Body of pancreas (tissue), 4 donors: ENCODE measurements around the gene ZCCHC2. TPM values are rescaled to one million over a fixed set of nuclear protein-coding genes. Genes with fewer than 3 reads are reported as not detected.

ENCODE experiments used
- ATAC-seq: fragments of 150-250 bp; one replicate; pipeline ENCODE4 v1.9.1; 2016
- DNase-seq, 4 donors: peaks; one replicate each; pipeline ENCODE4 v3.0.0-alpha.2; 2019
- H3K27ac ChIP-seq, 4 donors: fragments of 200-600 bp; sonication (generic); 1 replicate in 3 of 4; 2 replicates in 1 of 4; pipeline versions ENCODE4 v1.5.1 to v1.6.1; 2016 to 2019; ENCODE audit warnings: mild to moderate bottlenecking in 1 of 4, mixed read lengths in 1 of 4, moderate library complexity in 1 of 4
- H3K27me3 ChIP-seq, 2 donors: fragments of 200-600 bp; sonication (generic); one replicate each; pipeline ENCODE4 v1.6.0; 2016; ENCODE audit warnings: mild to moderate bottlenecking in 1 of 2
- H3K36me3 ChIP-seq, 2 donors: fragments of 200-600 bp; sonication (generic); replicated peaks in 1 of 2; 2 replicates each; pipeline ENCODE4 v1.5.1; 2016; ENCODE audit warnings: low read depth in 2 of 2; ENCODE audit not compliant: insufficient read depth in 1 of 2
- H3K4me1 ChIP-seq: fragments of 200-600 bp; sonication (generic); one replicate; pipeline ENCODE4 v1.6.0; 2016
- H3K4me3 ChIP-seq, 2 donors: fragments of 200-600 bp; sonication (generic); 1 replicate in 1 of 2; 2 replicates in 1 of 2; pipeline ENCODE4 v1.5.1; 2016 to 2019
- H3K9me3 ChIP-seq, 3 donors: fragments of 200-600 bp; sonication (generic); 1 replicate in 2 of 3; 2 replicates in 1 of 3; pipeline ENCODE4 v1.5.1; 2016
- CTCF ChIP-seq, 7 experiments: fragments of 450-650 bp in 4 of 7; fragments of 200-600 bp in 3 of 7; sonication (generic) in 3 of 7; IDR thresholded peaks; one replicate each; pipeline ENCODE4 v1.5.1; 2016 to 2019; ENCODE audit warnings: antibody characterized with exemption in 7 of 7
- POLR2A ChIP-seq, 3 donors: fragments of 450-650 bp; IDR thresholded peaks; one replicate each; pipeline ENCODE4 v1.6.1; 2016; ENCODE audit warnings: antibody characterized with exemption in 3 of 3, mild to moderate bottlenecking in 2 of 3
- WGBS, 2 donors: methylation state at CpG; one replicate each; pipeline ENCODE4 v1.1.5; 2017; 5-methylcytosine and 5-hydroxymethylcytosine counted together
- intact Hi-C: fragments of 100-400 bp; cut with DNase I; formaldehyde crosslinking; loops from one replicate; pipeline ENCODE4 v1.15.1; 2023
- total RNA-seq, 2 donors: library from RNA; depleted of rRNA; stranded (reverse); fragments of >200 nt; gene quantifications; one replicate each; pipeline ENCODE4 v1.1.0, GENCODE V29; 2016

Gene ZCCHC2
- total RNA-seq, 2 donors from 2014 or later, result 10.4 to 14.2 TPM

- Histone ChIP-seq H3K27me3 (no peaks in the 10 kb centered on the region), H3K27ac (peak overlapping the region; percentile 87 to 99 (median 94)), H3K9me3 (no peaks in the 10 kb centered on the region), H3K36me3 (no peaks in the 10 kb centered on the region), H3K4me3 (peak overlapping the region; percentile 52 to 89), H3K4me1 (peaks cover 23% of the 10 kb centered on the region)
- TF ChIP-seq CTCF (IDR thresholded peaks at IDR 0.05), result no peak
- TF ChIP-seq POLR2A (IDR thresholded peaks at IDR 0.05), result peak; percentile 60 to 80 (median 78)
- 1 to 7% methylated on average over 31 to 56 of the region's 57 CpGs for WGBS, 2 donors
- intact Hi-C loops, result no loop called here
- ATAC-seq, result no peak
- DNase-seq, result peak; percentile 62 to 76 (median 67)
Observed at GRCh38 chr18:62524440-62525200, 1.8 kb downstream of the ZCCHC2 start.

- TF ChIP-seq POLR2A (IDR thresholded peaks at IDR 0.05) (no peak), CTCF (IDR thresholded peaks at IDR 0.05) (no peak)
- no peak for ATAC-seq
- Histone ChIP-seq H3K4me1 (peaks cover 26% of the 10 kb centered on the region), H3K27me3 (no peaks in the 10 kb centered on the region), H3K36me3 (no peaks in the 10 kb centered on the region), H3K9me3 (no peaks in the 10 kb centered on the region), H3K27ac (peak overlapping the region in 3 of 4 donors; percentile 90 to 99 (median 98)), H3K4me3 (peak overlapping the region in 1 of 2 donors; percentile 77)
- intact Hi-C loops, result no loop called here
- 34 to 37% methylated on average over 9 of the region's 9 CpGs for WGBS, 2 donors
- DNase-seq, result no peak
Observed at GRCh38 chr18:62525608-62526007, 2.8 kb downstream of the ZCCHC2 start.

GRCh38 chr18:62526098-62527025 is 3.5 kb downstream of the ZCCHC2 start:
- TF ChIP-seq POLR2A (IDR thresholded peaks at IDR 0.05) (peak; percentile 67 to 81 (median 80)), CTCF (IDR thresholded peaks at IDR 0.05) (peak in 1 of 7 experiments; percentile 5)
- ATAC-seq (peak; percentile 31), DNase-seq (peak; percentile 77 to 87 (median 85))
- H3K4me3 ChIP-seq, result peak overlapping the region; percentile 63 to 77
- H3K4me1 ChIP-seq, result peaks cover 29% of the 10 kb centered on the region
- no peaks in the 10 kb centered on the region for H3K36me3 ChIP-seq
- intact Hi-C loops, result no loop called here
- peak overlapping the region; percentile 90 to 99 (median 96) for H3K27ac ChIP-seq
- WGBS, 2 donors, result 1% methylated on average over 23 to 57 of the region's 74 CpGs
- H3K9me3 ChIP-seq, result no peaks in the 10 kb centered on the region
- H3K27me3 ChIP-seq, result no peaks in the 10 kb centered on the region

- ATAC-seq (no peak), DNase-seq (no peak)
- H3K9me3 ChIP-seq, result no peaks in the 10 kb centered on the region
- intact Hi-C loops, result no loop called here
- H3K4me3 ChIP-seq, result no peak overlapping the region
- H3K4me1 ChIP-seq, result peaks cover 28% of the 10 kb centered on the region
- no peak overlapping the region for H3K27ac ChIP-seq
- no peaks in the 10 kb centered on the region for H3K36me3 ChIP-seq
- WGBS, 2 donors, result 86 to 89% methylated on average over 5 of the region's 5 CpGs
- H3K27me3 ChIP-seq, result no peaks in the 10 kb centered on the region
- TF ChIP-seq CTCF (IDR thresholded peaks at IDR 0.05) (no peak), POLR2A (IDR thresholded peaks at IDR 0.05) (no peak)
Observed at GRCh38 chr18:62529597-62529996, 6.8 kb downstream of the ZCCHC2 start.
